Neuronal stem cell (in vitro differentiated cells): ENCODE measurements around the gene RB1.

Experiments
- DNase-seq: peaks from one replicate; pipeline ENCODE4 v3.0.0-alpha.2; 2013; ENCODE audit warnings: low spot score
- H2AFZ ChIP-seq: one replicate; pipeline ENCODE4 v1.6.1; 2013; ENCODE audit warnings: mild to moderate bottlenecking, low read length, inconsistent platforms
- H2AK5ac ChIP-seq: 2 replicates; pipeline ENCODE4 v1.6.1; 2013; ENCODE audit warnings: low read depth, mild to moderate bottlenecking, inconsistent platforms, low read length, moderate library complexity, mixed read lengths
- H2BK120ac ChIP-seq: 2 replicates; pipeline ENCODE4 v1.6.1; 2013; ENCODE audit warnings: low read depth, mild to moderate bottlenecking, inconsistent platforms, low read length, moderate library complexity, mixed read lengths
- H2BK12ac ChIP-seq: one replicate; pipeline ENCODE4 v1.6.1; 2013; ENCODE audit warnings: low read length, inconsistent platforms
- H2BK15ac ChIP-seq: 2 replicates; pipeline ENCODE4 v1.6.1; 2013; ENCODE audit warnings: mild to moderate bottlenecking, low read length, inconsistent platforms, mixed read lengths
- H2BK5ac ChIP-seq: one replicate; pipeline ENCODE4 v1.6.1; 2013; ENCODE audit warnings: inconsistent platforms, mild to moderate bottlenecking, low read length, moderate library complexity
- H3K14ac ChIP-seq: one replicate; pipeline ENCODE4 v1.6.1; 2013; ENCODE audit warnings: low read length, inconsistent platforms
- H3K18ac ChIP-seq: 2 replicates; pipeline ENCODE4 v1.6.1; 2013; ENCODE audit warnings: low read length, inconsistent platforms
- H3K23ac ChIP-seq: 2 replicates; pipeline ENCODE4 v1.6.1; 2013; ENCODE audit warnings: low read depth, mild to moderate bottlenecking, mixed read lengths, low read length, inconsistent platforms; ENCODE audit not compliant: poor library complexity
- H3K27ac ChIP-seq: replicated peaks from 3 replicates; pipeline ENCODE4 v1.5.1; 2013; ENCODE audit warnings: low read length, inconsistent platforms
- H3K27me3 ChIP-seq, 3 experiments: 2 replicates each; pipeline ENCODE4 v1.6.1; 2013; ENCODE audit warnings: low read length in 3 of 3, mild to moderate bottlenecking in 2 of 3, inconsistent platforms in 1 of 3, low read depth in 1 of 3, mixed read lengths in 1 of 3, moderate library complexity in 1 of 3; ENCODE audit not compliant: control insufficient read depth in 3 of 3, insufficient read depth in 3 of 3
- H3K36me3 ChIP-seq, 2 donors: replicated peaks in 1 of 2; 2 replicates each; pipeline ENCODE4 v1.6.1; 2013; ENCODE audit warnings: low read length in 2 of 2; ENCODE audit not compliant: control insufficient read depth in 2 of 2, insufficient read depth in 2 of 2
- H3K4ac ChIP-seq: 2 replicates; pipeline ENCODE4 v1.6.1; 2013; ENCODE audit warnings: inconsistent platforms, mild to moderate bottlenecking, low read length, moderate library complexity
- H3K4me1 ChIP-seq, 2 donors: 1 replicate in 1 of 2; 2 replicates in 1 of 2; pipeline ENCODE4 v1.6.1; 2013; ENCODE audit warnings: low read length in 2 of 2, low read depth in 1 of 2; ENCODE audit not compliant: control insufficient read depth in 2 of 2, insufficient read depth in 1 of 2
- H3K4me2 ChIP-seq: one replicate; pipeline ENCODE4 v1.6.1; 2013; ENCODE audit warnings: mild to moderate bottlenecking, low read length, inconsistent platforms; ENCODE audit not compliant: insufficient read depth, poor library complexity, severe bottlenecking
- H3K4me3 ChIP-seq, 2 donors: 2 replicates each; pipeline ENCODE4 v1.5.1; 2013; ENCODE audit warnings: low read length in 2 of 2, mild to moderate bottlenecking in 2 of 2, inconsistent platforms in 1 of 2, moderate library complexity in 1 of 2
- H3K79me1 ChIP-seq: one replicate; pipeline ENCODE4 v1.6.1; 2013; ENCODE audit warnings: low read depth, mild to moderate bottlenecking, inconsistent platforms, low read length, moderate library complexity
- H3K9ac ChIP-seq: one replicate; pipeline ENCODE4 v1.6.1; 2013; ENCODE audit warnings: mild to moderate bottlenecking, low read depth, low read length, inconsistent platforms; ENCODE audit not compliant: poor library complexity
- H3K9me3 ChIP-seq, 2 donors: replicated peaks in 1 of 2; 2 replicates each; pipeline versions ENCODE3 to v1.6.1; 2013; ENCODE audit warnings: low read length in 2 of 2, mild to moderate bottlenecking in 2 of 2, inconsistent platforms in 1 of 2, low read depth in 1 of 2, mixed read lengths in 1 of 2, moderate library complexity in 1 of 2; ENCODE audit not compliant: control insufficient read depth in 2 of 2, insufficient read depth in 1 of 2
- H4K8ac ChIP-seq: one replicate; pipeline ENCODE4 v1.6.1; 2013; ENCODE audit warnings: low read depth, mild to moderate bottlenecking, inconsistent platforms, low read length, moderate library complexity
- H4K91ac ChIP-seq: one replicate; pipeline ENCODE4 v1.6.1; 2013; ENCODE audit warnings: low read length, low read depth, mild to moderate bottlenecking, inconsistent platforms; ENCODE audit not compliant: poor library complexity
- WGBS, 2 donors: extraction: QIAGEN DNeasy Blood & Tissue Kit; methylation state at CpG; one replicate each; pipeline ENCODE4 v1.1.7; 2013; ENCODE audit warnings: missing lambda C conversion rate in 2 of 2, mixed read lengths in 1 of 2; ENCODE audit not compliant: insufficient read length in 2 of 2, insufficient replicate concordance in 1 of 2; ENCODE audit errors: extremely low coverage in 2 of 2; 5-methylcytosine and 5-hydroxymethylcytosine counted together

The RB1 gene

GRCh38 chr13:48316826-48317510 lies 13.4 kb downstream of the RB1 start:
- H3K4ac ChIP-seq: no peak overlapping the region
- no peak overlapping the region for H3K23ac ChIP-seq
- H2BK12ac ChIP-seq: peak overlapping the region; percentile 58
- H3K27me3 ChIP-seq: no peaks in the 10 kb centered on the region
- H2BK5ac ChIP-seq: peak overlapping the region; percentile 53
- H4K8ac ChIP-seq: no peak overlapping the region
- peaks cover 14 to 32% of the 10 kb centered on the region in 2 donors for H3K9me3 ChIP-seq
- H2AFZ ChIP-seq: no peak overlapping the region
- no CpG with 5 or more reads among the region's 43 CpGs for WGBS, 2 donors
- no peak overlapping the region for H2AK5ac ChIP-seq
- no peak overlapping the region for H2BK15ac ChIP-seq
- peak overlapping the region; percentile 44 for H3K9ac ChIP-seq
- no peak overlapping the region for H3K27ac ChIP-seq
- H3K4me2 ChIP-seq: no peak overlapping the region
- H3K18ac ChIP-seq: no peak overlapping the region
- H3K4me3 ChIP-seq: peak overlapping the region in 1 of 2 donors; percentile 30
- H3K4me1 ChIP-seq: no peaks in the 10 kb centered on the region
- H3K79me1 ChIP-seq: peaks cover 12% of the 10 kb centered on the region
- H4K91ac ChIP-seq: no peak overlapping the region
- H3K14ac ChIP-seq: peak overlapping the region; percentile 38
- peaks cover 7 to 52% of the 10 kb centered on the region in 2 donors for H3K36me3 ChIP-seq
- no peak for DNase-seq
- no peak overlapping the region for H2BK120ac ChIP-seq

- H3K27ac ChIP-seq: no peak overlapping the region
- H3K4me3 ChIP-seq: peak overlapping the region in 1 of 2 donors; percentile 39
- H3K9me3 ChIP-seq: peaks cover 14 to 40% of the 10 kb centered on the region in 2 donors
- no peak overlapping the region for H3K14ac ChIP-seq
- H3K4me2 ChIP-seq: no peak overlapping the region
- H2BK120ac ChIP-seq: no peak overlapping the region
- WGBS, 2 donors: no CpG with 5 or more reads among the region's 41 CpGs
- H2BK15ac ChIP-seq: no peak overlapping the region
- peak overlapping the region; percentile 41 for H2BK12ac ChIP-seq
- no peak overlapping the region for H2AK5ac ChIP-seq
- H3K23ac ChIP-seq: no peak overlapping the region
- H3K4me1 ChIP-seq: no peaks in the 10 kb centered on the region
- no peak for DNase-seq
- no peak overlapping the region for H3K9ac ChIP-seq
- no peak overlapping the region for H4K91ac ChIP-seq
- H3K27me3 ChIP-seq: no peaks in the 10 kb centered on the region
- H3K79me1 ChIP-seq: peaks cover 12% of the 10 kb centered on the region
- no peak overlapping the region for H3K4ac ChIP-seq
- H4K8ac ChIP-seq: no peak overlapping the region
- no peak overlapping the region for H3K18ac ChIP-seq
- H2AFZ ChIP-seq: no peak overlapping the region
- H2BK5ac ChIP-seq: peak overlapping the region; percentile 53
- H3K36me3 ChIP-seq: peaks cover 7 to 46% of the 10 kb centered on the region in 2 donors
Observed at GRCh38 chr13:48317511-48318376, 14.2 kb downstream of the RB1 start.

GRCh38 chr13:48318377-48318811 lies 14.8 kb downstream of the RB1 start:
- H3K4me3 ChIP-seq: no peak overlapping the region
- no peak overlapping the region for H3K14ac ChIP-seq
- no peak overlapping the region for H3K23ac ChIP-seq
- peaks cover 12% of the 10 kb centered on the region for H3K79me1 ChIP-seq
- no peaks in the 10 kb centered on the region for H3K4me1 ChIP-seq
- no peak overlapping the region for H2BK15ac ChIP-seq
- no peak overlapping the region for H3K9ac ChIP-seq
- no peak overlapping the region for H3K4ac ChIP-seq
- no peak overlapping the region for H2AK5ac ChIP-seq
- H3K36me3 ChIP-seq: peaks cover 7 to 44% of the 10 kb centered on the region in 2 donors
- H3K9me3 ChIP-seq: peaks cover 14 to 37% of the 10 kb centered on the region in 2 donors
- H4K8ac ChIP-seq: no peak overlapping the region
- H3K27ac ChIP-seq: no peak overlapping the region
- no CpG with 5 or more reads among the region's 28 CpGs for WGBS, 2 donors
- H4K91ac ChIP-seq: no peak overlapping the region
- H2BK12ac ChIP-seq: no peak overlapping the region
- H3K4me2 ChIP-seq: no peak overlapping the region
- no peak overlapping the region for H2AFZ ChIP-seq
- H3K18ac ChIP-seq: no peak overlapping the region
- no peak for DNase-seq
- H2BK120ac ChIP-seq: no peak overlapping the region
- no peaks in the 10 kb centered on the region for H3K27me3 ChIP-seq
- H2BK5ac ChIP-seq: no peak overlapping the region
